ENCODE measurements around the gene RPL15.

The RPL15 gene

DNA sequence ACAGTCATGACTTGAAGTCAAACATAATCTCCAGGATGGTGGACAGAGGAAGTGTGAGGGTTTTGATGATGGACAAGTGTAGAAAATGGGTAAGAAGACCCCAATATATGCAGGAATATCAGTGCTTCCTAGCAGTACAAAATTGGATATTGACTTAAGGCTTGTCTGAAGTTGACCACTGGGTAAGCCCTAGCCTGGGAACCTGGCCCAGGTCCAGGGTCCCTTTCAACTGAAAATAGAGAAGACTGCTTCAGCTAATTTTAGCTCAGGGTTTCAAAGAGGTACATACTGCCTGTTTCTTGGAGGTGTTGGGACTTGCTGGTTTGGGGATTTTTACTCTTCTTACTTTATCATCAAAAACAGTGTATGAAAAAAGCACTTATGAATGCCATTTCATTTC lies 32.9 kb downstream of the RPL15 start:
- intact Hi-C loops (cut with DNase I; ENCODE audit: low total_unique reads), result no loop called here
- H3K27ac ChIP-seq, result peak overlapping the region; percentile 38 to 83
- TF ChIP-seq, protein P1, sequence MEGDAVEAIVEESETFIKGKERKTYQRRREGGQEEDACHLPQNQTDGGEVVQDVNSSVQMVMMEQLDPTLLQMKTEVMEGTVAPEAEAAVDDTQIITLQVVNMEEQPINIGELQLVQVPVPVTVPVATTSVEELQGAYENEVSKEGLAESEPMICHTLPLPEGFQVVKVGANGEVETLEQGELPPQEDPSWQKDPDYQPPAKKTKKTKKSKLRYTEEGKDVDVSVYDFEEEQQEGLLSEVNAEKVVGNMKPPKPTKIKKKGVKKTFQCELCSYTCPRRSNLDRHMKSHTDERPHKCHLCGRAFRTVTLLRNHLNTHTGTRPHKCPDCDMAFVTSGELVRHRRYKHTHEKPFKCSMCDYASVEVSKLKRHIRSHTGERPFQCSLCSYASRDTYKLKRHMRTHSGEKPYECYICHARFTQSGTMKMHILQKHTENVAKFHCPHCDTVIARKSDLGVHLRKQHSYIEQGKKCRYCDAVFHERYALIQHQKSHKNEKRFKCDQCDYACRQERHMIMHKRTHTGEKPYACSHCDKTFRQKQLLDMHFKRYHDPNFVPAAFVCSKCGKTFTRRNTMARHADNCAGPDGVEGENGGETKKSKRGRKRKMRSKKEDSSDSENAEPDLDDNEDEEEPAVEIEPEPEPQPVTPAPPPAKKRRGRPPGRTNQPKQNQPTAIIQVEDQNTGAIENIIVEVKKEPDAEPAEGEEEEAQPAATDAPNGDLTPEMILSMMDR (IDR thresholded peaks at IDR 0.05), result no peak
- no peak overlapping the region for H3K4me3 ChIP-seq
- H3K9me3 ChIP-seq, result no peaks in the 10 kb centered on the region
- H3K4me1 ChIP-seq, result peaks cover 0 to 85% (median 61%) of the 10 kb centered on the region in 4 donors
- peaks cover 0 to 3% (median 0%) of the 10 kb centered on the region in 3 donors for H3K36me3 ChIP-seq
- H3K27me3 ChIP-seq, result no peaks in the 10 kb centered on the region
- DNase-seq, result peak in 1 of 2 donors; percentile 43

DNA sequence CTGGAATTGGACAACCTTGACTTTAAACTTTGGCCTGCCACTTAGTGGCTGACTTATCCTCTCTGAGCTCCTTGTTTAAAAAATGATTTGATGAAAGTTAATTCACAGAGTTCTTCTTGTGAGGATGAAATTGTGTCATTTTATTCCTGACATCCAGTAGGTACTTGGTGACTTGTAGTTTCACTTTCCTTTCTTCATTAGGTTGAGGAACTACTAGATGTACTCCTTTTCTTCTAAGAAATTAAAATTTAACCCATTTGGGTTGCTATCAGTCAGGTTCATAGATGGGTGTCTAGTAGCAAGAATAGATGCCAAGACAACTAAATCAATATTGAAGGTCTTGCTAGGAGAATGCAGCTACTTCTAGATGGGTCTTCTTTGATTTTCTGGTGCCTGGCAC lies 33.4 kb downstream of the RPL15 start:
- H3K27me3 ChIP-seq, result no peaks in the 10 kb centered on the region
- no peaks in the 10 kb centered on the region for H3K9me3 ChIP-seq
- H3K27ac ChIP-seq, result peak overlapping the region; percentile 55 to 83
- H3K4me1 ChIP-seq, result peaks cover 0 to 90% (median 63%) of the 10 kb centered on the region in 4 donors
- H3K36me3 ChIP-seq, result peaks cover 0 to 7% (median 0%) of the 10 kb centered on the region in 3 donors
- TF ChIP-seq, protein P1 (IDR thresholded peaks at IDR 0.05), result no peak
- intact Hi-C loops (cut with DNase I; ENCODE audit: low total_unique reads), result no loop called here
- no peak overlapping the region for H3K4me3 ChIP-seq
- no peak for DNase-seq

DNA sequence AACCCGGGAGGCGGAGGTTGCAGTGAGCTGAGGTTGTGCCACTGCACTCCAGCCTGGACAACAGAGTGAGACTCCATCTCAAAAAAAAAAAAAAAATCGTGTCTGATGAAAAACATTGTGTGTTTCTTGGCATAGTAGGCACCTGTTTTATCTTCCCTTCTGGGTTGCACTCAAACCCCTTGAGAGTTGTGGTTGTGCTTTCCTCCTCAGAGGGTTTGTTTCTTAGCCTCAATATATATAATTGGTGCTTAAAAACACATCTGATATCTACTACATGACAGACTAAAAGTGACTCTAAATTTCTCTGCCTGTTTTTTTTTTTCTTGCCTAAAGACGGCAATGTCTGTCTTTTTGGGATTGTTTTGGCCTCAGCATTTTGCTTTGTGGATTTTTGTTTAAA lies 35.7 kb downstream of the RPL15 start:
- DNase-seq, result no peak
- Histone ChIP-seq H3K27ac (peak overlapping the region; percentile 50 to 83), H3K4me3 (no peak overlapping the region), H3K36me3 (peaks cover 0 to 9% (median 0%) of the 10 kb centered on the region in 3 donors), H3K27me3 (no peaks in the 10 kb centered on the region), H3K9me3 (no peaks in the 10 kb centered on the region), H3K4me1 (peaks cover 0 to 97% (median 57%) of the 10 kb centered on the region in 4 donors)
- intact Hi-C loops (cut with DNase I; ENCODE audit: low total_unique reads), result no loop called here
- TF ChIP-seq, protein P1 (IDR thresholded peaks at IDR 0.05), result no peak

DNA sequence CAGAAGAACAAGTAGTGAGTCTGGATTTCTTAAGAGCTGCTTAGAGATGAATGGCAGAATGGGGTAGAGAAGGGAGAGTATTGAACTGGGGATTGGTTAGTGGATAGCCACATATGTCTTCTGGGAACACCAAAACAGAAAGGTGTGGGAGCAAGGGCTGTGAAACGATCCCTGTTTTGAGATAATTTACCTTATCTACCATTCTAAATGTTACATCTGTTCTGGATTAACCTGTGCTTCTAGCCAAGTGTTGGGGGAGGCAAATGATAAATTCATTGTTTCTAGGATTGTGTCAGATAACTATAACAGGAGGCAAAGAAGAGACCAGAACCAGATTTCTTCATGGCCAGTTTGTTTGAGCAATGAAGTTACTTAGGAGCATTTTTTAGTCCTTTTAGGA lies 36.6 kb downstream of the RPL15 start:
- no peak overlapping the region for H3K4me3 ChIP-seq

DNA sequence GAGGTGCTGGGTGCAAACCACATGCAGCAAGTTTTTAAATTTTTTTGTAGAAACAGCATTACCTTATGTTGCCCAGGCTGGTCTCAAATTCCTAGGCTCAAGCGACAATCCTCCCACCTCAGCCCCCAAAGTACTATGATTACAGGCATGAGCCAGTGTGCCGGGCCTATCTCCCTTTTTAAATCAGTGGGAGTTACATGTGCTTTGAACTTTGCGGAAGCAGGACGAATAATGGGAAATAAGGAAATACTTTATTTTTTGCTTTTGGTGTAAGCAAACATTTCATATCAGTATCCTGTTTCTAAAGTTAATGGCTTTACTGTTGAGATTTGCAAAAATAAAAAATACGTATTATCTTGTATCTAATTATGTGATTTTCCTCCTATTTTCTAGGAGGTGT lies 37.2 kb downstream of the RPL15 start:
- Histone ChIP-seq H3K27ac (peak overlapping the region; percentile 50 to 83), H3K4me3 (no peak overlapping the region), H3K27me3 (no peaks in the 10 kb centered on the region), H3K4me1 (peaks cover 0 to 97% (median 54%) of the 10 kb centered on the region in 4 donors), H3K9me3 (no peaks in the 10 kb centered on the region), H3K36me3 (peaks cover 0 to 13% (median 0%) of the 10 kb centered on the region in 3 donors)
- DNase-seq, result no peak
- TF ChIP-seq, protein P1 (IDR thresholded peaks at IDR 0.05), result no peak
- intact Hi-C loops (cut with DNase I; ENCODE audit: low total_unique reads), result no loop called here

More for the DNA sequence above, 36.6 kb downstream of the RPL15 start:
- H3K4me1 ChIP-seq, result peaks cover 0 to 97% (median 54%) of the 10 kb centered on the region in 4 donors
- intact Hi-C loops (cut with DNase I; ENCODE audit: low total_unique reads), result no loop called here
- no peaks in the 10 kb centered on the region for H3K9me3 ChIP-seq
- TF ChIP-seq, protein P1 (IDR thresholded peaks at IDR 0.05), result no peak
- H3K27ac ChIP-seq, result peak overlapping the region; percentile 50 to 83
- DNase-seq, result no peak
- no peaks in the 10 kb centered on the region for H3K27me3 ChIP-seq
- peaks cover 0 to 13% (median 0%) of the 10 kb centered on the region in 3 donors for H3K36me3 ChIP-seq

DNA sequence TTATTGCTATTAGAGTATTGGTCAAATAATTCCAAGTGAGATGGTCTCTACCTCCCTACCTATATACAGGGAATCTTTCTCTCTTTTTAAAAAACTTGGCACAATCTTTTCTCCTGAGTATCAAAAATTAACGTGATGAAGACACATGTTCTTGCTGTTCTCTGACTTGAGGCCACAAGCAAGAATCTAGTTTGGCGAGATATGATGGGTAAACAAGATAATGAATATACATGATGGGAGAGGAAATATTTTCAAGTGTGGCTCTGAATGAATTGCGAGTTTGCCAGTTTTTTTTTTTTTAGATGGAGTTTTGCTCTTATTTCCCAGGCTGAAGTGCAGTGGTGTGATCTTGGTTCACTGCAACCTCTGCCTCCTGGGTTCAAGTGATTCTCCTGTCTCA lies 39.8 kb downstream of the RPL15 start:
- no peak for DNase-seq
- no peak overlapping the region for H3K4me3 ChIP-seq
- H3K9me3 ChIP-seq, result no peaks in the 10 kb centered on the region
- intact Hi-C loops (cut with DNase I; ENCODE audit: low total_unique reads), result no loop called here
- H3K27ac ChIP-seq, result no peak overlapping the region
- H3K27me3 ChIP-seq, result no peaks in the 10 kb centered on the region
- TF ChIP-seq, protein P1 (IDR thresholded peaks at IDR 0.05), result no peak
- H3K4me1 ChIP-seq, result peaks cover 0 to 81% (median 38%) of the 10 kb centered on the region in 4 donors
- H3K36me3 ChIP-seq, result peaks cover 3 to 32% (median 16%) of the 10 kb centered on the region in 3 donors

Measured in tibial artery (tissue), 4 donors.